ENCODE data around the gene PFKM. TPM values are rescaled to one million over a fixed set of nuclear protein-coding genes. Genes with fewer than 3 reads are reported as not detected.
"Not testable (repeated sequence)": the region's sequence is repeated elsewhere in the genome, so short reads cannot be mapped to it uniquely, and the experiment has no call there.

PFKM gene
- total RNA-seq, 1 donor from 2014 or later = 60.9 TPM

- H3K4me1 Mint-ChIP-seq (ENCODE audit: low read depth) = peaks cover 24% of the 10 kb centered on the region
- H3K27ac Mint-ChIP-seq (ENCODE audit: unreplicated experiment) = no peak overlapping the region
- H3K27me3 Mint-ChIP-seq (ENCODE audit: low read depth) = no peaks in the 10 kb centered on the region
- H3K9me3 Mint-ChIP-seq (ENCODE audit: low read depth) = no peaks in the 10 kb centered on the region
- peaks cover 16% of the 10 kb centered on the region for H3K36me3 Mint-ChIP-seq (ENCODE audit: low read depth)
- DNase-seq (ENCODE audit: low spot score) = no peak
- TF ChIP-seq, protein P1, sequence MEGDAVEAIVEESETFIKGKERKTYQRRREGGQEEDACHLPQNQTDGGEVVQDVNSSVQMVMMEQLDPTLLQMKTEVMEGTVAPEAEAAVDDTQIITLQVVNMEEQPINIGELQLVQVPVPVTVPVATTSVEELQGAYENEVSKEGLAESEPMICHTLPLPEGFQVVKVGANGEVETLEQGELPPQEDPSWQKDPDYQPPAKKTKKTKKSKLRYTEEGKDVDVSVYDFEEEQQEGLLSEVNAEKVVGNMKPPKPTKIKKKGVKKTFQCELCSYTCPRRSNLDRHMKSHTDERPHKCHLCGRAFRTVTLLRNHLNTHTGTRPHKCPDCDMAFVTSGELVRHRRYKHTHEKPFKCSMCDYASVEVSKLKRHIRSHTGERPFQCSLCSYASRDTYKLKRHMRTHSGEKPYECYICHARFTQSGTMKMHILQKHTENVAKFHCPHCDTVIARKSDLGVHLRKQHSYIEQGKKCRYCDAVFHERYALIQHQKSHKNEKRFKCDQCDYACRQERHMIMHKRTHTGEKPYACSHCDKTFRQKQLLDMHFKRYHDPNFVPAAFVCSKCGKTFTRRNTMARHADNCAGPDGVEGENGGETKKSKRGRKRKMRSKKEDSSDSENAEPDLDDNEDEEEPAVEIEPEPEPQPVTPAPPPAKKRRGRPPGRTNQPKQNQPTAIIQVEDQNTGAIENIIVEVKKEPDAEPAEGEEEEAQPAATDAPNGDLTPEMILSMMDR (IDR thresholded peaks at IDR 0.05) = no peak
- H3K4me3 Mint-ChIP-seq (ENCODE audit: unreplicated experiment) = no peak overlapping the region
Observed at GRCh38 chr12:48122065-48122834, 3.1 kb downstream of the PFKM start.

DNA sequence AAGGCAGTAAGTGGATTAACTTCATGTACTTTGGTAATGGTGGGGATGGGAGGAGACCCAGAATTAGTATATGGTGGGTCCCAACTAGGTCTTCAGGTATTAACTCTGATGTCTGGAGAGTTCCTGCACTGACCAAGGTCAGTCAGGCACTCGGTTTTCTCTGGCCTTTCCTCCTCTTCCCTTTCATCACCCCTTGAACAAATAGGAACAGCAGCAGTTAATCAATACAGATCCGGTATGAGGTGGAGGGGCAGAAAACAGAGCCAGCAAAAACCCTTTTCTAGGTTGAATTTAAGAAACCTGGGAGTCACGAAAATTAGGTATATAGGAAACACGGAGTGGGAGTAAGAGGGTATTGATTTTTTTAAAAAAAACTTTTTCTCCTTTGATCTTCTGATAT, 4.0 kb downstream of the PFKM start:
- TF ChIP-seq, protein P1 (IDR thresholded peaks at IDR 0.05) = no peak
- H3K9me3 Mint-ChIP-seq (ENCODE audit: low read depth) = no peaks in the 10 kb centered on the region
- peaks cover 18% of the 10 kb centered on the region for H3K36me3 Mint-ChIP-seq (ENCODE audit: low read depth)
- no peak overlapping the region for H3K4me3 Mint-ChIP-seq (ENCODE audit: unreplicated experiment)
- no peak overlapping the region for H3K27ac Mint-ChIP-seq (ENCODE audit: unreplicated experiment)
- H3K27me3 Mint-ChIP-seq (ENCODE audit: low read depth) = no peaks in the 10 kb centered on the region
- H3K4me1 Mint-ChIP-seq (ENCODE audit: low read depth) = peaks cover 23% of the 10 kb centered on the region
- no peak for DNase-seq (ENCODE audit: low spot score)

DNA sequence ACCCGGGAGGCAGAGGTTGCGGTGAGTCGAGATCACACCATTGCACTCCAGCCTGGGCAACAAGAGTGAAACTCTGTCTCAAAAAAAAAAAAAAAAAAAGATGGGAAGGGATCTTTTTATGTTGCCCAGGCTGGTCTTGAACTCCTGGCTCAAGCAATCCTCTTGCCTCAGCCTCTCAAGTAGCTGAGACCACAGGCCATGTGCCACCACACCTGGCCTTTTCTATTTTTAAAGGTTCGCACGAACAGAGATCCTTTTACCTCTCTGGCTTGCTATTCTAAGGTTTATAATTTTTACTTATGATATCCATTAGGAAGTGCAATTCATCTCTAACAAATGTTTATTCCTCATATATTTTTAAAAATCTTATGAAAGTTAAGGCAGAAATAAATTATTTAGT, 6.4 kb downstream of the PFKM start:
- DNase-seq (ENCODE audit: low spot score); H3K4me1 Mint-ChIP-seq (ENCODE audit: low read depth); H3K9me3 Mint-ChIP-seq (ENCODE audit: low read depth); H3K4me3 Mint-ChIP-seq (ENCODE audit: unreplicated experiment); H3K27ac Mint-ChIP-seq (ENCODE audit: unreplicated experiment); H3K27me3 Mint-ChIP-seq (ENCODE audit: low read depth): not testable (repeated sequence)
- peaks cover 25% of the 10 kb centered on the region for H3K36me3 Mint-ChIP-seq (ENCODE audit: low read depth)

- TF ChIP-seq, protein P1 (IDR thresholded peaks at IDR 0.05) = no peak
- H3K27ac Mint-ChIP-seq (ENCODE audit: unreplicated experiment) = no peak overlapping the region
- H3K4me3 Mint-ChIP-seq (ENCODE audit: unreplicated experiment) = no peak overlapping the region
- no peaks in the 10 kb centered on the region for H3K9me3 Mint-ChIP-seq (ENCODE audit: low read depth)
- no peak for DNase-seq (ENCODE audit: low spot score)
- no peaks in the 10 kb centered on the region for H3K27me3 Mint-ChIP-seq (ENCODE audit: low read depth)
- peaks cover 27% of the 10 kb centered on the region for H3K36me3 Mint-ChIP-seq (ENCODE audit: low read depth)
- peaks cover 2% of the 10 kb centered on the region for H3K4me1 Mint-ChIP-seq (ENCODE audit: low read depth)
Observed at GRCh38 chr12:48125985-48126384, 6.8 kb downstream of the PFKM start.

DNA sequence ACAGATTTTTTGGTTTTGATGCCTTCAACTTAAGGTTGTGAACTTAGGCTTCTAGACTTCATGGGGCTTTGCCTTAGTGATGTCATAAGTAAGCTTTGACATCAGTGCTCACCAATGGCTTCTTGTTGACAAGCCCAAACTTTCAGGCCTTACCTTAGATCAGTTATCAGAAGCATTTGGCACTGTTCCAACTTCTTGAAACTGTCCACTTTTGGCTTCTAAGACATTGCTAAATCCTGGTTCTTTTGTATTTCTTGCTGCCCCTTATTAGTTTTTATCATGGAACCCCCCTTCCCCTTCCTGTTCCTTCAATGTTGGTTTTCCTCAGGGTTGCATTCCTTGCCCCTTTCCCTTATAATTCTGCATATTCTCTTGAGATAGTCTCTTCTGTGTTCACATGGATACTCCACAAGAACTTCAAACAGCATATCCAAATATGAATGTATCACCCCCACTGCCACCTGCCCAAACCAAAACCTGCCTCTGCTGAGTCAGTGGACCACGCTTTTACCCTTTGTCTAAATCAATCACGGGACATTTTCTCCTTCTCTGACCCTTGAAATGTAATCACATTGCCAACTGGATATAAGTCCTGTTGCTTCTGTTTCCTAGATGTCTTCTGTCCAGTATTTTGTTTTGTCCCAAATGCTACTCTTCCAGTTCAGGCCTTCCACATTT, 7.9 kb downstream of the PFKM start:
- peaks cover 32% of the 10 kb centered on the region for H3K36me3 Mint-ChIP-seq (ENCODE audit: low read depth)
- no peak for DNase-seq (ENCODE audit: low spot score)

More for the DNA sequence above, 7.9 kb downstream of the PFKM start:
- Mint-ChIP-seq H3K9me3 (ENCODE audit: low read depth) (no peaks in the 10 kb centered on the region), H3K27ac (ENCODE audit: unreplicated experiment) (no peak overlapping the region), H3K4me3 (ENCODE audit: unreplicated experiment) (no peak overlapping the region), H3K4me1 (ENCODE audit: low read depth) (no peaks in the 10 kb centered on the region), H3K27me3 (ENCODE audit: low read depth) (no peaks in the 10 kb centered on the region)
- TF ChIP-seq, protein P1 (IDR thresholded peaks at IDR 0.05) = no peak
